HepG2 (cell line): Measurements from ENCODE around the gene ANKRD65.

ENCODE experiments used
- GABPA ChIP-seq, 2 experiments: IDR thresholded peaks; 2 replicates each; pipeline ENCODE4 v1.6.1; 2011 to 2016; ENCODE audit warnings: low read depth in 2 of 2, low read length in 1 of 2, missing biosample characterization in 1 of 2, missing genetic modification characterization in 1 of 2
- PCBP1 ChIP-seq: fragments of 200-400 bp; formaldehyde crosslinking; IDR thresholded peaks from 2 replicates; pipeline ENCODE4 v1.6.1; 2017; ENCODE audit warnings: mild to moderate bottlenecking, low read depth, low read length, borderline replicate concordance
- POLR2A ChIP-seq, 2 experiments: IDR thresholded peaks; 2 replicates each; pipeline ENCODE4 v1.6.1; 2011; ENCODE audit warnings: low read depth in 2 of 2, low read length in 2 of 2, mild to moderate bottlenecking in 1 of 2, moderate library complexity in 1 of 2; ENCODE audit not compliant: insufficient read depth in 1 of 2
- SP1 ChIP-seq, 2 experiments: fragments of 450-650 bp in 1 of 2; sonication (generic) in 1 of 2; formaldehyde crosslinking in 1 of 2; IDR thresholded peaks; 2 replicates each; pipeline versions ENCODE4 v1.4.0 to v1.6.1; 2016 to 2020; ENCODE audit warnings: missing genetic modification reagents in 1 of 2
- TF ChIP-seq, protein P1 (sequence below): sonication (generic); formaldehyde crosslinking; IDR thresholded peaks from 2 replicates; pipeline ENCODE4 v1.5.0; 2020; ENCODE audit warnings: mild to moderate bottlenecking, missing genetic modification reagents, moderate library complexity
- TF ChIP-seq, protein P2 (sequence below): conservative IDR thresholded peaks from 2 replicates; pipeline ENCODE4 v1.6.1; 2018; ENCODE audit warnings: missing genetic modification reagents
- TF ChIP-seq, protein P3 (sequence below): IDR thresholded peaks from 2 replicates; pipeline ENCODE4 v1.6.1; 2012; ENCODE audit warnings: inconsistent platforms

DNA sequence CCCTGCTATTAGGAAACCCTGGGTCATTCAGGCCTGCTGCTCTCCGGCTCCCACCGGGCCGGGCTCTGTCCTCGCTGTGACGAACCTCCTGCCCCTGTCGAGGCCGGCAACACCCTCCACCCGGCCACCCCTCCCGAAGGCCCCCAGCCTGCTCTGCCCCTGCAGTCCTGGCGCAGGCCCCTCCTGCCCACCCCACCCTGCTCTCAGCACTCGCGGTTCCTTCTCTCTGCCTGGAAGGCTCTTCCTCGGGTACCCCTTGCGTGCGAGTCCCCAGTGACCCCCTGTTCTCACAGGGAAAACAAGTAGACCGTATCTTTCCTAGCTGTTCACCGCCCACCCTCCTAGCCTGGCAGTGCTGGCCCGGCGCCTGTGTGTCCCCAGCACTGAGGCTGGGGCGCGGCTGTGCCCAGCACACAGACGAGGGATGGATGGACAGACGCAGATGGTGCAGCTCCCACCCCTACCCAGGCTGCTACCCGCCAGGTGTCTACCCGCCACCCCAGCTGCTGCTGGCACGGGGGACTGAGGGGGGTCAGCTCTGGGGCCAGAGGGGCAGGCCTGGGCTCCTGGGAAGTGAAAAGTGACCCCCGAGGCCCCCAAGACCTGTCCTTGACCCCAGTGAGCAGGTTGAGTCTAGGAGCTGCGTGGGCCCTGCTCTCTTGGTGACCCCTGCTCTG is 11.3 kb upstream of the ANKRD65 start:
- TF ChIP-seq SP1 (IDR thresholded peaks at IDR 0.05) (no peak), SP1 (CRISPR knock-in tag; IDR thresholded peaks at IDR 0.05) (no peak), POLR2A (IDR thresholded peaks at IDR 0.05; ENCODE audit: insufficient read depth in 1 of 2, low read depth in 2 of 2, low read length in 2 of 2) (no peak), GABPA (IDR thresholded peaks at IDR 0.05; ENCODE audit: low read depth, low read length) (no peak), GABPA (CRISPR knock-in tag; IDR thresholded peaks at IDR 0.05; ENCODE audit: low read depth) (no peak), PCBP1 (no peak)
- TF ChIP-seq, protein P1, sequence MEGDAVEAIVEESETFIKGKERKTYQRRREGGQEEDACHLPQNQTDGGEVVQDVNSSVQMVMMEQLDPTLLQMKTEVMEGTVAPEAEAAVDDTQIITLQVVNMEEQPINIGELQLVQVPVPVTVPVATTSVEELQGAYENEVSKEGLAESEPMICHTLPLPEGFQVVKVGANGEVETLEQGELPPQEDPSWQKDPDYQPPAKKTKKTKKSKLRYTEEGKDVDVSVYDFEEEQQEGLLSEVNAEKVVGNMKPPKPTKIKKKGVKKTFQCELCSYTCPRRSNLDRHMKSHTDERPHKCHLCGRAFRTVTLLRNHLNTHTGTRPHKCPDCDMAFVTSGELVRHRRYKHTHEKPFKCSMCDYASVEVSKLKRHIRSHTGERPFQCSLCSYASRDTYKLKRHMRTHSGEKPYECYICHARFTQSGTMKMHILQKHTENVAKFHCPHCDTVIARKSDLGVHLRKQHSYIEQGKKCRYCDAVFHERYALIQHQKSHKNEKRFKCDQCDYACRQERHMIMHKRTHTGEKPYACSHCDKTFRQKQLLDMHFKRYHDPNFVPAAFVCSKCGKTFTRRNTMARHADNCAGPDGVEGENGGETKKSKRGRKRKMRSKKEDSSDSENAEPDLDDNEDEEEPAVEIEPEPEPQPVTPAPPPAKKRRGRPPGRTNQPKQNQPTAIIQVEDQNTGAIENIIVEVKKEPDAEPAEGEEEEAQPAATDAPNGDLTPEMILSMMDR (CRISPR knock-in tag): no peak
- TF ChIP-seq, protein P2, sequence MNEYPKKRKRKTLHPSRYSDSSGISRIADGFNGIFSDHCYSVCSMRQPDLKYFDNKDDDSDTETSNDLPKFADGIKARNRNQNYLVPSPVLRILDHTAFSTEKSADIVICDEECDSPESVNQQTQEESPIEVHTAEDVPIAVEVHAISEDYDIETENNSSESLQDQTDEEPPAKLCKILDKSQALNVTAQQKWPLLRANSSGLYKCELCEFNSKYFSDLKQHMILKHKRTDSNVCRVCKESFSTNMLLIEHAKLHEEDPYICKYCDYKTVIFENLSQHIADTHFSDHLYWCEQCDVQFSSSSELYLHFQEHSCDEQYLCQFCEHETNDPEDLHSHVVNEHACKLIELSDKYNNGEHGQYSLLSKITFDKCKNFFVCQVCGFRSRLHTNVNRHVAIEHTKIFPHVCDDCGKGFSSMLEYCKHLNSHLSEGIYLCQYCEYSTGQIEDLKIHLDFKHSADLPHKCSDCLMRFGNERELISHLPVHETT (CRISPR knock-in tag): no peak
- TF ChIP-seq, protein P3, sequence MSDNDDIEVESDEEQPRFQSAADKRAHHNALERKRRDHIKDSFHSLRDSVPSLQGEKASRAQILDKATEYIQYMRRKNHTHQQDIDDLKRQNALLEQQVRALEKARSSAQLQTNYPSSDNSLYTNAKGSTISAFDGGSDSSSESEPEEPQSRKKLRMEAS: no peak
